Activated gamma-delta T cell (primary cell): ENCODE measurements around the gene TRIM47.
"Not testable (repeated sequence)": the region's sequence is repeated elsewhere in the genome, so short reads cannot be mapped to it uniquely, and the experiment has no call there.

Source experiments
- DNase-seq: peaks from one replicate; lab custom pipeline; 2025; lab: John Stamatoyannopoulos, UW

The TRIM47 gene

GRCh38 chr17:75892556-75893224 lies 14.3 kb upstream of the TRIM47 start:
- DNase-seq, result no peak

GRCh38 chr17:75891605-75892555 lies 13.5 kb upstream of the TRIM47 start:
- DNase-seq, result no peak

GRCh38 chr17:75891022-75891604 lies 12.7 kb upstream of the TRIM47 start:
- no peak for DNase-seq

GRCh38 chr17:75889454-75889853 lies 11.1 kb upstream of the TRIM47 start:
- DNase-seq, result no peak

GRCh38 chr17:75888484-75888883 lies 10.1 kb upstream of the TRIM47 start:
- DNase-seq, result no peak

DNA sequence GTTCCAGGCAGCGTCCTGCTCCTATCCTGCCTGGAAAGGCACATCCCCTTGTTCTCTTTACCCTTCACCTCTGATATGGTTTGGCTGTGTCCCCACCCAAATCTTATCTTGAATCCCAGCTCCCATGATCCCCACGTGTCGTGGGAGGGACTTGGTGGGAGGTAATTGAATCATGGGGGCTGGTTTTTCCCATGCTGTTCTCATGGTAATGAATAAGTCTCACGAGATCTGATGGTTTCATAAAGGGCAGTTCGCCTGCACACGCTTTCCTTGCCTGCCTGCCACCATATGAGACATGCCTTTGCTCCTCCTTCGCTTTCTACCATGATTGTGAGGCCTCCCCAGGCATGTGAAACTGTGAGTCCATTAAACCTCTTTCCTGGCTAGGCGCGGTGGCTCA lies 7.5 kb upstream of the TRIM47 start:
- DNase-seq, result not testable (repeated sequence)

- no peak for DNase-seq
Measured at GRCh38 chr17:75885431-75885830, 7.0 kb upstream of the TRIM47 start.

- DNase-seq, result no peak
Measured at GRCh38 chr17:75881678-75882454, 3.5 kb upstream of the TRIM47 start.

DNA sequence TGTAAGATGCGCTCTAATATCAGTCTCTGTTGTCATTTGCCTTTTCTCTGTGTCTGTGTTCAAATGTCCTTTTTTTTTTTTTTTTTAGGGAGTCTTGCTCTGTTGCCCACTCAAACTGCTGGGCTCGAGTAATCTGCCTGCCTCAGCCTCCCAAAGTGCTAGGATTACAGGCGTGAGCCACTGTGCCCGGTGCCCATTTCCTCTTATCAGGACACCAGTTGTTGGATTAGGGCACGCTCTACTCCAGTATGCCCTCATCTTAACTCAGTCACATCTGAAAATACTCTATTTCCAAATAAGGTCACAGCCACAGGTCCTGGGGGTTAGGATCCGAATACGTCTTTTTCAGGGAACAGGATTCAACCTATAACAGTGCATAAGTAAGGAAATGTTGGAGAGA lies 1.9 kb upstream of the TRIM47 start:
- DNase-seq, result no peak

GRCh38 chr17:75877752-75878173 lies 618 bp downstream of the TRIM47 start:
- peak; percentile 53 for DNase-seq

- no peak for DNase-seq
Measured at GRCh38 chr17:75876938-75877751, 1.2 kb downstream of the TRIM47 start.

DNA sequence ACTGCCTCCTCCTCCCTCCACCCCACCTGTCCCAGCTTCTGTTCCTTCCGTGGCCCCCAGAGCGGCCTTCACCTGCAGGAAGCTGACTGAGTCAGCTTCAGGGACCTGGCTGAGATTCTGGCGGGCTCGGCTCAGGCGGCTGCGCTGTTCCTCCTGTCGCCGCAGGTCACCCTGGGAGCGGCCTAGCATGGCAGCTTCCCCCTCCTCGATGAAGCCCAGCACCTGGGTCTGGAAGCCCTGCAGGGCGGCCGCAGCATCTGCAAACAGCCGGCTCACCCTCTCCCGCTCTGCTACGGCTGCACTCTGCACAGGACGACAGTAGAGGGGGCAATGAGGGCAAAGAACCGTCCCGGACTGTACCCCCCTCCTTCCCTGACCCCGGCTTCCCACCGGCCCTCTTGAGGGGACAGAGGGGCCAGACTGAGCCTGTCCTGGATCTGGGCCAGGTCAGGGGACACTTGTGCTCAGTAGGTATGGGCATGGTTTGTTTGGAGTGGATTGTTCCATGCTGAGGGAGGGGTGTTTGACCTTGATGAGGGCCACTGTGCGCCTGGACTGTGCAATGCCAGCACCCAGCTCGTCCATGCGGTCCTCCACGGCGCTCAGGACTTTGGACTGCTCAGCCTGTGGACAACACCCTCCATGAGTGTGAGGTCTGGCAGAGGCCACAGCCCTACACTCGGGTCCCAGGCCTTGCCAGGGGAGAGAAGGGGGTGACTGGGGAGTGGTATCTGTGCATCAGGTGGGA lies 2.0 kb downstream of the TRIM47 start:
- DNase-seq, result peak; percentile 42

DNA sequence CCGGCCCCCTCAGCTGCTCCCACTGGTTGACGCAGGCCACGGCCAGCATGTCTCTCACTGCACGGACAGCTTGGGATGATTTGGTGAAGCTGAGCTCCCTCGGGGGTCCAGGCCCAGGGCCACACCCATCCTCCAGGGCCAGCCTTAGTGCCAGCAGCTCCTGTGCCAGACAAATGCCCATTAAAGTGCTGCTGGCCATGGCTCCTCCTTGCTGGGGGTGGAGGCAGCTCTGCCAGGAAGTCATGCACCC lies 2.5 kb downstream of the TRIM47 start:
- no peak for DNase-seq

- DNase-seq, result no peak
Measured at GRCh38 chr17:75875182-75875939, 3.0 kb downstream of the TRIM47 start.

- DNase-seq, result no peak
Measured at GRCh38 chr17:75874323-75875181, 3.8 kb downstream of the TRIM47 start.

DNA sequence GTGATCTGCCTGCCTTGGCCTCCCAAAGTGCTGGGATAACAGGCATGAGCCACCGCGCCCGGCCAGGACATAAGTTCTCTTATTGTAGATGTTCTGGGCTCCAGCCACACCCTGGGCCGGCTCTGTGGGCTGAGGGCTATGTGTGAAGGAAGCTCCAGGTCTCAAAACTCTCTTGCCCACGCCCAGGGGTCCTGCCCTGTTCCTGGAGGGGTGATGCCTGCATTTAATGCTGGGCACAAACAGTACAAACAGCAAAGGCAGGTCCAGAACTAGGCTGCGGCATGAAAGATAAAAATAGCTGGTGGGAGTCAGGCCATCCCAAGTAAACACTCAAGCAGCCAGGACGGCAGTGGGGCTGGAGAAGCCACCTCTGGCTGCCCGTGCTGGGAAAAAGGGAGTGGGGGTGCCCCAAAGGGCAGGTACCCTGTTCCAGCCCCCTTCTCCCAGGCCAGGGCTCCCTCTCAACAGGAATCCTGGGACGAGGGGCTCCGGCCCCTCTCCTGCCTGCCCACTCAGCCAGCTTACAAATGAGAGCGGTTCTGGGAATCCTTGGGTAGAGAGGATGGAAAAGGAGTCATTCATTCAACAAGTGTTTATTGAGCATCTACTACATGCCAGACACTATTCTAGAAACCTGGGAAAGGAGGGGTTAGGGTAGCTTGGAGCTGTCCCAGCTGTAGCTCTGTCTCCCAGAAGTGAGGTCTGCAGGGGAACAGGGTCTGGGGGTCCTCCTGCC lies 4.6 kb downstream of the TRIM47 start:
- DNase-seq, result no peak

GRCh38 chr17:75872434-75873351 lies 5.7 kb downstream of the TRIM47 start:
- DNase-seq, result no peak
